Erythroblast (primary cell): ENCODE measurements around the gene PIAS1.

Experiments
- GATA1 ChIP-seq: IDR thresholded peaks from 2 replicates; pipeline ENCODE4 v1.6.1; 2011; ENCODE audit warnings: low read depth, mild to moderate bottlenecking, control low read depth, low read length, moderate library complexity
- POLR2A ChIP-seq: IDR thresholded peaks from 2 replicates; pipeline ENCODE4 v1.6.1; 2011; ENCODE audit warnings: mild to moderate bottlenecking, low read length

GRCh38 chr15:68191555-68191954, 137.4 kb downstream of the PIAS1 start:
- TF ChIP-seq POLR2A (no peak), GATA1 (no peak)
